Tibial nerve (tissue), 4 donors: ENCODE results near the gene DAAM2. TPM values are rescaled to one million over a fixed set of nuclear protein-coding genes. Genes with fewer than 3 reads are reported as not detected.
A peak's percentile ranks its signal among the peaks of the same experiment; 100 is the strongest.

Source experiments
- DNase-seq, 2 donors: peaks; one replicate each; pipeline ENCODE4 v3.0.0-alpha.2; 2019; ENCODE audit warnings: low spot score in 2 of 2
- H3K27ac ChIP-seq, 4 donors: fragments of 200-600 bp; sonication (generic) in 3 of 4; one replicate each; pipeline ENCODE4 v1.5.1; 2017 to 2019; ENCODE audit warnings: mild to moderate bottlenecking in 1 of 4
- H3K27me3 ChIP-seq, 2 donors: fragments of 200-600 bp; sonication (generic) in 1 of 2; one replicate each; pipeline versions ENCODE4 v1.5.1 to v1.6.0; 2017 to 2019
- H3K36me3 ChIP-seq, 3 donors: fragments of 200-600 bp; sonication (generic); one replicate each; pipeline ENCODE4 v1.5.1; 2018 to 2019
- H3K4me1 ChIP-seq, 4 donors: fragments of 200-600 bp; sonication (generic) in 3 of 4; one replicate each; pipeline ENCODE4 v1.5.1; 2017 to 2019
- H3K4me3 ChIP-seq, 4 donors: fragments of 200-600 bp; sonication (generic) in 3 of 4; one replicate each; pipeline ENCODE4 v1.5.1; 2017 to 2019; ENCODE audit warnings: mild to moderate bottlenecking in 1 of 4, moderate library complexity in 1 of 4
- H3K9me3 ChIP-seq, 4 donors: fragments of 200-600 bp; sonication (generic) in 3 of 4; one replicate each; pipeline ENCODE4 v1.5.1; 2017 to 2019
- CTCF ChIP-seq, 5 experiments: fragments of 200-600 bp in 3 of 5; fragments of 450-650 bp in 2 of 5; sonication (generic) in 3 of 5; IDR thresholded peaks; one replicate each; pipeline ENCODE4 v1.5.1; 2016 to 2019; ENCODE audit warnings: antibody characterized with exemption in 5 of 5, mild to moderate bottlenecking in 3 of 5, moderate library complexity in 2 of 5
- EP300 ChIP-seq, 2 donors: sonication (generic); formaldehyde crosslinking; IDR thresholded peaks; one replicate each; pipeline ENCODE4 v1.6.1; 2017; ENCODE audit warnings: antibody characterized with exemption in 2 of 2, mild to moderate bottlenecking in 1 of 2
- POLR2A ChIP-seq, 2 donors: fragments of 450-650 bp; IDR thresholded peaks; one replicate each; pipeline ENCODE4 v1.6.1; 2017; ENCODE audit warnings: antibody characterized with exemption in 2 of 2, mild to moderate bottlenecking in 2 of 2, moderate library complexity in 2 of 2
- WGBS, 2 donors: methylation state at CpG; one replicate each; pipeline ENCODE4 v1.1.5; 2018; 5-methylcytosine and 5-hydroxymethylcytosine counted together
- total RNA-seq, 4 donors: library from RNA; depleted of rRNA; stranded (reverse); fragments of >200 nt; gene quantifications; one replicate each; pipeline ENCODE4 v1.1.0, GENCODE V29; 2016

DAAM2 gene
- total RNA-seq, 4 donors from 2014 or later, result 73.9 to 133 (median 93.3) TPM

DNA sequence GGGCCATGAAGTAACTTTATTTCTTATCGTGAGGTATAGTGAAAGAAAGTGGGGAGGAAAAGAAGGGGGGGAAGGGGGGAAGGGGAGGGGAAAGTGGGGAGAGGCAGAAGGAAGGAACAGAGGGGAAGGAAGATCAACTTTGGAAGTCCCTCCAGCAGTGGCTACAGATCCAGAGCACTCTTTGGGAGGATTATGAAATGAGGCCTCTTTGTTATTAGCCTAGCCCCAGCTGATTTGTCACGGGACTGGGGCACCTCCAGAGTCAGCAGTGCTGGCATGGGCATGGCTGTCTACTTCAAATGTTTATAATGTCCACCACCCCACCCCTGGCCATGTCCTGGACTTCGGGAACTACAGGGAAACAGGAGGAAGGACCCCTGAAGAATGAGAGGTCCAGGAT, 134.5 kb downstream of the DAAM2 start:
- Histone ChIP-seq H3K27me3 (no peaks in the 10 kb centered on the region), H3K4me3 (no peak overlapping the region), H3K27ac (peak overlapping the region in 3 of 4 donors; percentile 46 to 78 (median 64)), H3K4me1 (peaks cover 0 to 70% (median 20%) of the 10 kb centered on the region in 4 donors), H3K36me3 (peaks cover 0 to 54% (median 10%) of the 10 kb centered on the region in 3 donors), H3K9me3 (no peaks in the 10 kb centered on the region)
- TF ChIP-seq POLR2A (IDR thresholded peaks at IDR 0.05) (no peak), CTCF (IDR thresholded peaks at IDR 0.05) (no peak), EP300 (IDR thresholded peaks at IDR 0.05) (no peak)
- 64 to 73% methylated on average over 3 of the region's 3 CpGs for WGBS, 2 donors
- DNase-seq, result no peak

- H3K4me3 ChIP-seq, result no peak overlapping the region
- H3K27me3 ChIP-seq, result no peaks in the 10 kb centered on the region
- no peak for DNase-seq
- peaks cover 0 to 75% (median 22%) of the 10 kb centered on the region in 4 donors for H3K4me1 ChIP-seq
- no peaks in the 10 kb centered on the region for H3K9me3 ChIP-seq
- 85 to 92% methylated on average over 8 to 11 of the region's 11 CpGs for WGBS, 2 donors
- TF ChIP-seq CTCF (IDR thresholded peaks at IDR 0.05), result no peak
- no peak for TF ChIP-seq EP300 (IDR thresholded peaks at IDR 0.05)
- H3K27ac ChIP-seq, result peak overlapping the region; percentile 8 to 78 (median 55)
- peaks cover 0 to 50% (median 10%) of the 10 kb centered on the region in 3 donors for H3K36me3 ChIP-seq
These were observed 135.0 kb downstream of the DAAM2 start for GRCh38 chr6:39927159-39927558.

DNA sequence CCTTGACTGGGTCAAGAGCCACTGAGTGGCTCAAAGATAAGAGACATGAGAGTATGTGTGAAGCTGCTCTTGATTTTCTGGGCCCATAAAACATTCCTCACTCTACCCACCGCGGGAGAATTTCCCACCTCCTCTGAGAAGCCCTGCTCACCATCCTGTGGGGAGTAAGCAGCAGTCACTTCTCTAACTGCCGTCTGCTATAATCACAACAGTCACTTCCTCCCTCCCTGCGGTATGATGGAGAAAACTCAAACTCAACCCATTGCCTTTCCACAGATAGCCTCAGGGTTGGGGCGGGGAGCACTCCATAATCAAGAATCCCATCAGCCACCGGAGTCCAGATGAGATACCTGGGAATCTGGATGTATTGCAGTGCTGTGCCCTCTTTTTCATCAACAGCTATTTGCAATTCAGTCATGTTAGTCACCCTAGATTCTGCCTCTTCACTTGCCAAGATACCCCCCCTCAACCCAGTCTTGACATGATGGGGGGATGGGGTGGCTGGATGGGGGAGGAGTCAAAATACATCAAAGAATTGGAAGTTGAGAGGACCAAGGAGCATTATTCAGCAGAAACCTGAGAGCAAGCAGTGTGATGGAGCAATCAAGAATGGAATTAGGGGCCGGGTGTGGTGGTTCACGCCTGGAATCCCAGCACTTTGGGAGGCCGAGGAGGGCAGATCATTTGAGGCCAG, 137.0 kb downstream of the DAAM2 start:
- Histone ChIP-seq H3K27ac (peak overlapping the region in 2 of 4 donors; percentile 64 to 92), H3K4me1 (peaks cover 0 to 72% (median 29%) of the 10 kb centered on the region in 4 donors), H3K4me3 (no peak overlapping the region), H3K36me3 (peaks cover 0 to 29% (median 10%) of the 10 kb centered on the region in 3 donors), H3K9me3 (no peaks in the 10 kb centered on the region), H3K27me3 (no peaks in the 10 kb centered on the region)
- WGBS, 2 donors, result 63 to 64% methylated on average over 9 of the region's 9 CpGs
- no peak for DNase-seq
- TF ChIP-seq EP300 (IDR thresholded peaks at IDR 0.05), result no peak
- TF ChIP-seq CTCF (IDR thresholded peaks at IDR 0.05), result no peak
- TF ChIP-seq POLR2A (IDR thresholded peaks at IDR 0.05), result no peak

DNA sequence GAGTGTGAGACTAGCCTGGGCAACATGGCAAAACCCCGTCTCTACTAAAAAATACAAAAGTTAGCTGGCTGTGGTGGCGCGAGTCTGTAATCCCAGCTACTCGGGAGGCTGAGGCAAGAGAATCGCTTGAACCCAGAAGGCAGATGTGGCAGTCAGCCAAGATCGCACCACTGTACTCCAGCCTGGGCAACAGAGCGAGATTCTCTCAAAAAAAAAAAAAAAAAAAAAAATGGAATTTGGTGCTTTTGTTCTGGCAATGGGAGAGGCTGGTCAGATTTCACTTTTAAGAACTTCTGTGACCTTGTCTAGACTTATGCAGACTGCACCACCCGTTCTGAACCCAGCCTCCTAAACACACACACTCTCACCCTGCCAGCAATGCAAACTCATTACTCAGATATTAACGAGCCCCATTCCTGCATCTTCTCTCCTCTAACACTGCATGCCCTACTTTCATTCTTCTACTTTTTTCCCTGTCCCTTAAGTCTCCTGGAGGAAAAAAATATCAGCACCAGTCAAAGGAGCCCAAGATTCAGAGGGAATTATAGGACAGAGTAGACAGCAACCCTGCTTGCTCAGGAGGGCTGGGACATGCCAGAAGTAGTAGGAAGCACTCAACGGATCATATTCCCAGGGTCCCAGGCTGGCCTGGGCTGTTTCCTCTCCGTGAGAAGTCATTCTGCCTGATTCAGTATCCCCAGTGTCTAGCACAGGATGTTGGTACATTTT, 137.7 kb downstream of the DAAM2 start:
- peak overlapping the region in 2 of 4 donors; percentile 92 to 97 for H3K27ac ChIP-seq
- H3K4me3 ChIP-seq, result peak overlapping the region in 1 of 4 donors; percentile 0

More for the DNA sequence above, 137.7 kb downstream of the DAAM2 start:
- Histone ChIP-seq H3K36me3 (peaks cover 0 to 22% (median 8%) of the 10 kb centered on the region in 3 donors), H3K4me1 (peaks cover 0 to 70% (median 31%) of the 10 kb centered on the region in 4 donors), H3K9me3 (no peaks in the 10 kb centered on the region), H3K27me3 (no peaks in the 10 kb centered on the region)
- DNase-seq, result no peak
- 52 to 59% methylated on average over 11 of the region's 11 CpGs for whole genome bisulfite sequencing, 2 donors
- TF ChIP-seq EP300 (IDR thresholded peaks at IDR 0.05) (no peak), POLR2A (IDR thresholded peaks at IDR 0.05) (no peak), CTCF (IDR thresholded peaks at IDR 0.05) (no peak)
